ENCODE measurements around the gene ZNF532.
"Not testable (repeated sequence)": the region's sequence is repeated elsewhere in the genome, so short reads cannot be mapped to it uniquely, and the experiment has no call there.

ZNF532 gene

GRCh38 chr18:59011786-59012185, 147.1 kb downstream of the ZNF532 start:
- no peak for DNase-seq

GRCh38 chr18:59012815-59013705, 148.4 kb downstream of the ZNF532 start:
- DNase-seq: no peak

DNA sequence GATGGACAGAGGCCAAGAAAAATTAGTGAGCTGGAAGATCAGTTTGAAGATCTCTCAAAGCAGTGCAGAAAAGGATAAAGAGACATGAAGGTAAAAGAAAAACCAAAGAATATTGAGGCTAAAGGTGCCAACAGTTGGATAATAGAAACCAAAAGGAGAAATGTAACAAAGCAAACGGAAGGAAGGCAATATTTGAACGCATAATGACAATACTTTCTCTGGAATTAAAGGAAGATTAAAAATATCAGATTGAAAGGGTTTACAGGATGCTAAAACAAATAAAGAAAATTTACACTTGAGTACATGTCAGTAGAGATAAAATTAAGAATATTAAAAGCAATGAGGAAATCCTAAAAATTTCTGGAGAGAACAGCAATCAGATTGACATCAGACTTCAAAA, 149.1 kb downstream of the ZNF532 start:
- no peak for DNase-seq

DNA sequence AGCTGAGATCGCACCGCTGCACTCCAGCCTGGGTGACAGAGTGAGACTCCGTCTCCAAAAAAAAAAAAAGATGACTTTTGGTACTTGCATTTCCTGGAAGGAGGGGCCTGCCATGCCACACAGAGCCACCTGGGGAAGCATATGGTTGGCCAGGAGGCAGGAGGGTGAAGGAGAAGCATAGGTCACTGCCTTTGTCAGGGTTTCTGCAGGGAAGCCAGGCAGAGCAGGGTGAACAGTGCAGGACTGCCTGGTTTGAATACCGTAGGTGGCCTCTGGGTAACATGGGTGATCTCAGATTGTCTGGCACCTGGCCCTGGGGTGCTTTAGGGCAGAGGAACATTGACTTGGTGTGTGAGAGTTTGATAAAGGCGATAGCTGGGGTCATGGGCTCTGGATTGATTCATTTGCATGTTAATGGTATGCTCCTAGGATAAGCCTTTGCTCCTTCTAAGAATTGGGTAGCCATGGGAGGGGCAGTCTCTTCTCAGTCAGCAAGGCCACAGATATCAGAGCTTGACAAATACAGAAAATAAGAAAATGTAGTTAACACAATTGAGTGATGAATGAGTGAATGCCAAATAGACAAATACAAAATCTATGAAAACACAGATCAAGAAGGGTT, 151.0 kb downstream of the ZNF532 start:
- DNase-seq: no peak

- no peak for DNase-seq
Measured at GRCh38 chr18:59021500-59021899, 156.8 kb downstream of the ZNF532 start.

DNA sequence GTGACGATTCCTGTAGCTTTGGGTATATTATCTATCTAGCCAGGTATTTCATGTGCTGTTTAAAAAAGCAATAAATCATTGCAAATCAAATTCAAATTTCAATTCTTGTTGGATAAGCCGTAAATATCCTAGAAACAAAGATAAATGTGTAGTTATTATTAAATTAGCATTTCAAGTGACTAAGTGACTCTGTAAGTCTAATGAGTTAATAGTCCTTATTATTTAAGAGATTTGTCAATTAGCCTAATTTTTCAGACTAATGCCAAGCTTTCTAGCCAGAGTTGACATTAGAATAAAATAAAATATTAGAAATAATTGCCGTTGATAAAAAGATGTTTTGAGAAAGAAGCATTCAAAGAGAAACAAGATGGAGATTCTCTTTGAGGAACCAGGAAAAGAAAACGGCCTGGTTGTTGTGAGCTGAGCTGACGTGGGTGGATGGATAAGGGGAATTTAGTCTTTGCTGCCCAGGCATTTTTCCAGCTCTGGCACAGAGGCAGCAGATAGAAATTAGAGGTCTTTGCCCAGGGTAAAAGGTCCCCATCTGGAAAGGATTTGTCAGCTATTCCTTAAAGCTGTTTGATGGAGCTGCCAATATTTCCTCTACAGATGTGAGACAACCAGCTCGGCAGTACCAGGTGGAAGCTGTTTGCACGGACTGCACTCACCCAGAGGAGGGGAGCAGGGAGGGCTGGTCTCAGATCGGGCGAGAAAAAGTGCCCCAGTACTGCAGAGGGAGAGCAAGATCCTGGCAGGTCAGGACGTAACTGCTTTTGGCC, 157.7 kb downstream of the ZNF532 start:
- DNase-seq: no peak

GRCh38 chr18:59024829-59025228, 160.2 kb downstream of the ZNF532 start:
- no peak for DNase-seq

GRCh38 chr18:59025532-59025931, 160.9 kb downstream of the ZNF532 start:
- not testable (repeated sequence) for DNase-seq

- DNase-seq: no peak
Measured at GRCh38 chr18:59026364-59026763, 161.7 kb downstream of the ZNF532 start.

DNA sequence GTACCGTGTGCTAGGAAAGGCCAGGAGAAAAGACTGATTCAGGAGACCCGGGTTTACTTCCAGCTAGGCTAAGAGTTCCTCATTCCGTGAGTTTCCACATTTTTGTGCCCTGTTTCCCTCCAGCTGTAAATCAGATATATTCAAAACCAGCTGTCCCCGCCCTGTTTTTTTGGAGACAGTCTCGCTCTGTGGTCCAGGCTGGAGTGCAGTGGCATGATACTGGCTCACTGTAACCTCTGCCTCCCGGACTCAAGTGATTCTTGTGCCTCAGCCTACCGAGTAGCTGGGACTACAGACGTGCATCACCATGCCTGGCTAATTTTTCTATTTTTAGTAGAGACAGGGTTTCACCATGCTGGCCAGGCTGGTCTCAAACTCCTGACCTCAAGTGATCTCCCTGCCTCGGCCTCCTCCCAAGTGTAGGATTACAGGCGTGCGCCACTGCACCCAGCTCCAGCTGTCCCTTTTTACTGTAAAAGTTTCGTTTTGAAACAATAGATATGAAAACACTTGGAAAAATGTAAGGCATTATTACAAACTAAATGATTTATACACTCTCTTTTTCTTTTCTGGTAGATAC, 162.2 kb downstream of the ZNF532 start:
- DNase-seq: no peak

- DNase-seq: no peak
Measured at GRCh38 chr18:59029663-59030429, 165.2 kb downstream of the ZNF532 start.

- no peak for DNase-seq
Measured at GRCh38 chr18:59032308-59032707, 167.6 kb downstream of the ZNF532 start.

DNA sequence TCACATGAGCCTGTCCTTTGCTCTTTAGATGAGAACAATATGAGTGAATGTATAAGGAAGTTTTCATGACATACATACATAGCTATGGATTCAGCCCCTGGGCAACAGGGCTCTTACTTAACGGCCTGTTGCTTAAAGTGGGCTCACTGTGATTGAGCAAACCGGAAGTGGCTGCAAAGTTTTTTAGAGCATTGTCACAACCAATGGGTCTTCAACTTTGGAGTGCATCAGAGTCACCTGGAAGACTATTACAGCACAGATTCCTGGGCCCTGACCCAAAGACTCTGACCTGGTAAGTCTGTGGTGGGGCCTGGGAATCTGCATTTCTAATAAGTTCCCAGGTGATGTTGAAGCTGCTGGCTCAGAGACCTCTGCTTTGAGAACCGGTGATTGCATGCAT, 168.7 kb downstream of the ZNF532 start:
- DNase-seq: no peak

DNA sequence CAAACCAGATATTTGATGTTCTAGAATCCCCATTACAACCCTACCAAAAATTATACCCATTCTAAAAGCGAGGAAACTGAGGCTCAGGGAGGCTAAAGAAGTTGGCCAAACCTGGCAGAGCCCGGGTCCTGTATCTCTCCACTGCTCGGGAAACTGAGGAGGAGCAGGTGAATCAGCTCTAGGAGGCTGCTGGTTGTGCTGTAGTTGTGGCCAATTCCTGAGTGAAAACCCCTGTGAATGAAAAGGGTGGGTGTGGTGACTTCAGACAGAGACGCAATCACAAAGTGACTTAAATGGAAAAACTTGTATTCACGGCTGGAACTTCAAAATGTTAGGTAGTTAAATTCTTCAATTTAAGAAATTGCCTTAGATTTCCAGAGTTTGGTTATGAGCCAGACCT, 169.3 kb downstream of the ZNF532 start:
- DNase-seq: no peak

GRCh38 chr18:59035591-59035990, 170.9 kb downstream of the ZNF532 start:
- DNase-seq: no peak

Measured in stimulated activated CD4-positive, alpha-beta T cell treated with anti-CD3 and anti-CD28 coated beads, Interleukin-4, amount 100 ng/mL, for 1 hour (primary cell).